WERI-Rb-1 (cell line): ENCODE measurements around the gene RANBP3.
A peak's percentile ranks its signal among the peaks of the same experiment; 100 is the strongest.

Experiments used
- DNase-seq: peaks from one replicate; pipeline ENCODE4 v3.0.0-alpha.2; 2020
- H3K27ac ChIP-seq: fragments of 250-450 bp; sonication (Bioruptor Pico); 2 replicates; pipeline ENCODE4 v1.5.1; 2020; ENCODE audit warnings: mild to moderate bottlenecking, moderate library complexity
- H3K27me3 ChIP-seq: fragments of 250-450 bp; sonication (Bioruptor Pico); 2 replicates; pipeline ENCODE4 v1.5.1; 2021; ENCODE audit warnings: mild to moderate bottlenecking, low read depth, moderate library complexity; ENCODE audit not compliant: insufficient read depth, severe bottlenecking
- H3K36me3 ChIP-seq: fragments of 250-450 bp; sonication (Bioruptor Pico); 2 replicates; pipeline ENCODE4 v1.5.1; 2020; ENCODE audit warnings: mild to moderate bottlenecking, moderate library complexity
- H3K4me3 ChIP-seq: 2 replicates; pipeline ENCODE4 v1.5.1; 2011; ENCODE audit warnings: low read depth, mild to moderate bottlenecking, control low read depth, low read length
- H3K9me3 ChIP-seq: fragments of 250-450 bp; sonication (Bioruptor Pico); 2 replicates; pipeline ENCODE4 v1.5.1; 2021; ENCODE audit warnings: mild to moderate bottlenecking, moderate library complexity; ENCODE audit not compliant: severe bottlenecking
- TF ChIP-seq, protein P1 (sequence below): IDR thresholded peaks from 2 replicates; pipeline ENCODE4 v1.5.1; 2011; ENCODE audit warnings: low read depth, mild to moderate bottlenecking, control low read depth, inconsistent platforms, low read length

Gene RANBP3

DNA sequence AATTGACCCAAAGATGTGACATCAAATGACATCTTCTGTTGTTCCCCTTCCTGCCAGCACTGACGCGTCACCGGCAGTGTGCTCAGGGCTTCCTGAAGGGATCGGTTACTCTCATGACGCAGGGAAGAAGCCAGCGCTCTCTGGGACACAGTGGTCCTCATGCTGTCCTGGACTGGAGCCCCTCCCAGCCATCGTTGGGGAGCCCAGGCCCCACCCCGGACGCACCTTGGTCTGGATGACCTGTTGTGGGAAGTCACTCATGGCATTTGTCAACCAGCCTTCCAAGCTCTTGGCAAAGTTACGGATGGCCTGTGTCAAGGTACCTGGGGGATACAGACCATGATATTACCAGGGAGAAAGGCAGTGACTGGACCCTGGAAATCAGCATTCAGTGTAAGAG lies 26.0 kb upstream of the RANBP3 start:
- Histone ChIP-seq H3K4me3 (no peak overlapping the region), H3K27me3 (no peaks in the 10 kb centered on the region), H3K36me3 (no peaks in the 10 kb centered on the region; the same call in 1 of the 2 replicates), H3K9me3 (no peaks in the 10 kb centered on the region), H3K27ac (no peak overlapping the region)
- TF ChIP-seq, protein P1, sequence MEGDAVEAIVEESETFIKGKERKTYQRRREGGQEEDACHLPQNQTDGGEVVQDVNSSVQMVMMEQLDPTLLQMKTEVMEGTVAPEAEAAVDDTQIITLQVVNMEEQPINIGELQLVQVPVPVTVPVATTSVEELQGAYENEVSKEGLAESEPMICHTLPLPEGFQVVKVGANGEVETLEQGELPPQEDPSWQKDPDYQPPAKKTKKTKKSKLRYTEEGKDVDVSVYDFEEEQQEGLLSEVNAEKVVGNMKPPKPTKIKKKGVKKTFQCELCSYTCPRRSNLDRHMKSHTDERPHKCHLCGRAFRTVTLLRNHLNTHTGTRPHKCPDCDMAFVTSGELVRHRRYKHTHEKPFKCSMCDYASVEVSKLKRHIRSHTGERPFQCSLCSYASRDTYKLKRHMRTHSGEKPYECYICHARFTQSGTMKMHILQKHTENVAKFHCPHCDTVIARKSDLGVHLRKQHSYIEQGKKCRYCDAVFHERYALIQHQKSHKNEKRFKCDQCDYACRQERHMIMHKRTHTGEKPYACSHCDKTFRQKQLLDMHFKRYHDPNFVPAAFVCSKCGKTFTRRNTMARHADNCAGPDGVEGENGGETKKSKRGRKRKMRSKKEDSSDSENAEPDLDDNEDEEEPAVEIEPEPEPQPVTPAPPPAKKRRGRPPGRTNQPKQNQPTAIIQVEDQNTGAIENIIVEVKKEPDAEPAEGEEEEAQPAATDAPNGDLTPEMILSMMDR, result no peak
- no peak for DNase-seq

DNA sequence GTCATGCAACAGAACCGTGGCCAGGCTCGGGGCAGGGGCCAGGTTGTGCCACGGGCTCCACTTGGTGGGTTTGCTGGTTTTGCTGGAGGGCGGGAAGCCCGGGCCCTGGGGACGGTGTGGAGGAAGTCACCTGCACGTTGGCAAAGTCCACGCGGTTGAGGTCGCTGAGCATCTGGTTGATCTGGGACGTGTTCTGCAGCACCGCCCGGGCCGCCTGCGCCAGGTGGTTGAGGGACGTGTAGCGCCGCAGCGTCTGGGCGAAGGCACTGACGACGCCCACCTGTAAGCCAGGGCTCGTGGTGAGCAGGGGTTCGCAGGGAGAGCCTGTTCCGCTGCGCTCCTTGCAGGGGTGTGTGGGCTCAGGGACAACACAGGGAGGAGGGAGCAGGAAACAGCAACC lies 24.7 kb upstream of the RANBP3 start:
- DNase-seq, result no peak
- H3K4me3 ChIP-seq, result no peak overlapping the region
- no peaks in the 10 kb centered on the region; the same call in 1 of the 2 replicates for H3K36me3 ChIP-seq
- H3K27ac ChIP-seq, result no peak overlapping the region
- H3K9me3 ChIP-seq, result no peaks in the 10 kb centered on the region
- TF ChIP-seq, protein P1, result no peak
- H3K27me3 ChIP-seq, result no peaks in the 10 kb centered on the region

DNA sequence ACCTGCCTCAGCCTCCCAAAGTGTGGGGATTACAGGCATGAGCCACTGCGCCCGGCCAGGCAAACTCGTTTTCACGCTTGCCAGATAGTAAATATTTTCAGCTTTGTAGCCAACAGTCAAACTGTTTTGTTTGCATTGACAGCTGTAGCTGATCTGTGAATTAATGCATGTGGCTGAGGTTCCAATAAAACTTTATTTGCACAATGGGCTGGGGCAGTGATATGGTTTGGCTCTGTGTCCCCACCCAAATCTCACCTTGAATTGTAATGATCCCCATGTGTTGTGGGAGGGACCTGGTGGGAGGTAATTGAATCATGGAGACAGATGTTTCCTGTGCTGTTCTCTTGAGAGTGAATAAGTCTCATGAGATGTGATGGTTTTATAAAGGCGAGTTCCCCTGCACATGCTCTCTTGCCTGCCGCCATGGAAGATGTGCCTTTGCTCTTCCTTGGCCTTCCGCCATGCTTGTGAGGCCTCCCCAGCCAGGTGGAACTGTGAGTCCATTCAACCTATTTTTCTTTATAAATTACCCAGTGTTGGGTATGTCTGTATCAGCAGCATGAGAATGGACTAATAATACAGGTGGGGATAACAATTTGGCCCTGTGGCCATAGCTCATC lies 22.4 kb upstream of the RANBP3 start:
- TF ChIP-seq, protein P1, result no peak
- H3K27me3 ChIP-seq, result no peaks in the 10 kb centered on the region
- H3K36me3 ChIP-seq, result no peaks in the 10 kb centered on the region; the same call in 1 of the 2 replicates
- DNase-seq, result no peak
- no peak overlapping the region for H3K4me3 ChIP-seq
- H3K27ac ChIP-seq, result no peak overlapping the region
- no peaks in the 10 kb centered on the region for H3K9me3 ChIP-seq

DNA sequence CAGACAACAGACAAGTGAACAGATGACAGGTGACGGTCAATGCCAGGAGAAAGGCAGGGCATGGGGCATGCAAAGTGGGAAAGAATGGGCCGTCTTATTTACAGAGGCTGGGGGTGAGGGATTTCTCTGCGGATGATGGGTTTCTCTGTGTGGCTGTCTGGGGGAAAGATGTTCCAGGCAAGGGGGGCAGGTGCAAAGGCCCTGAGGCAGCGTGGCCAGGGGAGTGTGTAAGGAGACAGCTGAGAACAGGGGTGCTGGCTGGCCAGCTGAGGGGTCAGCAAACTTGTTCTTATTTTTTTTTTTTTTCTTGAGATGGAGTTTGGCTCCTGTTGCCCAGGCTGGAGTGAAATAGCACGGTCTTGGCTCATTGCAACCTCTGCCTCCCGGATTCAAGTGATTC lies 21.8 kb upstream of the RANBP3 start:
- TF ChIP-seq, protein P1, result no peak
- H3K4me3 ChIP-seq, result no peak overlapping the region
- no peak for DNase-seq
- no peaks in the 10 kb centered on the region for H3K27me3 ChIP-seq
- H3K9me3 ChIP-seq, result no peaks in the 10 kb centered on the region
- no peak overlapping the region for H3K27ac ChIP-seq
- H3K36me3 ChIP-seq, result no peaks in the 10 kb centered on the region; the same call in 1 of the 2 replicates

DNA sequence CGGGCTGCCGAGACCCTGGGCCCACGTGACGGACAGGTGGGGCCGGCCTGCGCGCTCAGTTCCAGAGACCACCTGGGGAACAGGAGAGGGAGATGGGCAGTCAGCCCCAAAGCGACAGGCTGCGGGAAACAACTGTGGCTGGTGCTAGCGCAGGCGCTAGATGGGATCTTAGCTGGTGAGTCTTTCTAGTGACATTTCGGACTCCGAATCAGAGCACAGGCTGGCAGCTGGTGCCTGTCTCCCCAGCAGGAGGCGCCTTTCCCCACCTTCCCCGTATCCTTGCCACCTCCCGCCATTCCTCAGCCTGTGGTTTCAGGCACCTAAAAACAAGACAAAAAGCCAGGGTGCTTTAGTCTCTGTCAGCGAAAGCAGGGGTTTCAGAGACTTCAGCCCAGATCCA lies 19.4 kb upstream of the RANBP3 start:
- Histone ChIP-seq H3K4me3 (no peak overlapping the region), H3K27ac (no peak overlapping the region), H3K27me3 (no peaks in the 10 kb centered on the region), H3K36me3 (no peaks in the 10 kb centered on the region; the same call in 1 of the 2 replicates), H3K9me3 (no peaks in the 10 kb centered on the region)
- DNase-seq, result no peak
- TF ChIP-seq, protein P1, result peak; percentile 53
